ENCODE results near the gene GNAT1. TPM values are rescaled to one million over a fixed set of nuclear protein-coding genes. Genes with fewer than 3 reads are reported as not detected.

Gene GNAT1
- total and polyA plus RNA-seq, 2 of the 13 experiments (the other 11 are each of a cell fraction or from before 2014, with no cell fraction given): 0.15 TPM; not detected in 1

GRCh38 chr3:50203113-50203808 is 11.9 kb downstream of the GNAT1 start (continued):
- 0 out of 2 replicates have a peak, but pooled peaks have one; percentile 33 for TF ChIP-seq ZHX1 (CRISPR knock-in tag; IDR thresholded peaks at IDR 0.05; ENCODE audit: low read depth)
- TF ChIP-seq SKI (IDR thresholded peaks at IDR 0.05; ENCODE audit: partially characterized antibody): peak; percentile 52
- no peak for TF ChIP-seq TBX3 (IDR thresholded peaks at IDR 0.05; ENCODE audit: borderline replicate concordance)
- no peak for TF ChIP-seq ZUFSP (CRISPR knock-in tag; IDR thresholded peaks at IDR 0.05; ENCODE audit: borderline replicate concordance)
- no peak for TF ChIP-seq KDM1A (CRISPR knock-in tag; IDR thresholded peaks at IDR 0.05)
- no peak for TF ChIP-seq THAP7 (CRISPR knock-in tag; IDR thresholded peaks at IDR 0.05)
- TF ChIP-seq HOMEZ (CRISPR knock-in tag; IDR thresholded peaks at IDR 0.05; ENCODE audit: low read depth): no peak
- no peak for TF ChIP-seq HHEX (CRISPR knock-in tag; IDR thresholded peaks at IDR 0.05)
- no peak for TF ChIP-seq ZNF607 (CRISPR knock-in tag; IDR thresholded peaks at IDR 0.05; ENCODE audit: borderline replicate concordance)
- TF ChIP-seq KLF16 (CRISPR knock-in tag; IDR thresholded peaks at IDR 0.05): 0 out of 4 replicates have a peak, but pooled peaks of 1 of the 2 experiments have one; percentile 59
- no peak for TF ChIP-seq ETS1 (CRISPR knock-in tag; IDR thresholded peaks at IDR 0.05)
- TF ChIP-seq ZBTB1 (CRISPR knock-in tag; IDR thresholded peaks at IDR 0.05; ENCODE audit: borderline replicate concordance): no peak
- peak; percentile 6; the same call in 1 of the 2 replicates for TF ChIP-seq ARNT2 (CRISPR knock-in tag; IDR thresholded peaks at IDR 0.05; ENCODE audit: low read depth)
- TF ChIP-seq KAT7 (CRISPR knock-in tag; IDR thresholded peaks at IDR 0.05; ENCODE audit: borderline replicate concordance): 0 out of 2 replicates have a peak, but pooled peaks have one; percentile 27
- 0 out of 2 replicates have a peak, but pooled peaks have one; percentile 14 for TF ChIP-seq PHF20 (CRISPR knock-in tag; IDR thresholded peaks at IDR 0.05)
- TF ChIP-seq E2F2 (CRISPR knock-in tag; IDR thresholded peaks at IDR 0.05; ENCODE audit: borderline replicate concordance): no peak
- no peak for TF ChIP-seq ZNF256 (CRISPR knock-in tag; conservative IDR thresholded peaks at IDR 0.05)
- TF ChIP-seq ZNF34 (CRISPR knock-in tag; IDR thresholded peaks at IDR 0.05; ENCODE audit: borderline replicate concordance): no peak; the same call in 1 of the 2 replicates
- TF ChIP-seq FOXP1 (IDR thresholded peaks at IDR 0.05): no peak
- TF ChIP-seq FOXP1 (CRISPR knock-in tag; IDR thresholded peaks at IDR 0.05): peak; percentile 90
- no peak for TF ChIP-seq ZNF30 (CRISPR knock-in tag; IDR thresholded peaks at IDR 0.05)

All from HepG2 (cell line).